ENCODE results near the gene GTF2H2C. TPM values are rescaled to one million over a fixed set of nuclear protein-coding genes. Genes with fewer than 3 reads are reported as not detected.

Gene GTF2H2C
- total and polyA plus RNA-seq, 8 donors = 9.4 to 15.6 (median 13.3) TPM

- peak in 2 of 6 donors; percentile 26 to 35 for DNase-seq
Measured at GRCh38 chr5:69517763-69518212, 42.2 kb upstream of the GTF2H2C start.

GRCh38 chr5:69519285-69519684, 40.7 kb upstream of the GTF2H2C start:
- ATAC-seq = peak; percentile 39 to 58 (median 48)
- peak overlapping the region; percentile 7 to 94 (median 50) for H3K27ac ChIP-seq
- H3K4me1 ChIP-seq = peaks cover 36 to 51% (median 42%) of the 10 kb centered on the region in 3 donors
- DNase-seq = no peak
- intact Hi-C loops (cut with DNase I) = no loop called here
- H3K36me3 ChIP-seq = no peaks in the 10 kb centered on the region
- 29 to 33% methylated on average over 2 of the region's 2 CpGs for WGBS, 2 donors
- FAIRE-seq = no peak
- no peak overlapping the region for H3K4me3 ChIP-seq
- H3K9me3 ChIP-seq = no peaks in the 10 kb centered on the region
- no peak for TF ChIP-seq CTCF (IDR thresholded peaks at IDR 0.05)
- H3K27me3 ChIP-seq = no peaks in the 10 kb centered on the region

More at GRCh38 chr5:69517763-69518212, 42.2 kb upstream of the GTF2H2C start:
- Histone ChIP-seq H3K4me1 (peaks cover 50 to 66% (median 57%) of the 10 kb centered on the region in 3 donors), H3K36me3 (no peaks in the 10 kb centered on the region), H3K9me3 (no peaks in the 10 kb centered on the region), H3K4me3 (no peak overlapping the region), H3K27ac (peak overlapping the region; percentile 24 to 94 (median 76)), H3K27me3 (no peaks in the 10 kb centered on the region)
- ATAC-seq (peak; percentile 76 to 83 (median 81)), FAIRE-seq (peak; percentile 75)
- TF ChIP-seq CTCF (IDR thresholded peaks at IDR 0.05) = no peak
- WGBS, 2 donors = 5 to 8% methylated on average over 4 of the region's 4 CpGs
- intact Hi-C loops (cut with DNase I) = no loop called here

GRCh38 chr5:69522035-69522434, 38.0 kb upstream of the GTF2H2C start:
- intact Hi-C loops (cut with DNase I) = no loop called here
- H3K27me3 ChIP-seq = no peaks in the 10 kb centered on the region
- no peak for ATAC-seq
- no peak overlapping the region for H3K4me3 ChIP-seq
- 79 to 80% methylated on average over 3 of the region's 3 CpGs for WGBS, 2 donors
- H3K9me3 ChIP-seq = no peaks in the 10 kb centered on the region
- no peak for FAIRE-seq
- no peaks in the 10 kb centered on the region for H3K36me3 ChIP-seq
- DNase-seq = no peak
- no peak overlapping the region for H3K27ac ChIP-seq
- no peak for TF ChIP-seq CTCF (IDR thresholded peaks at IDR 0.05)
- H3K4me1 ChIP-seq = peaks cover 35 to 44% (median 37%) of the 10 kb centered on the region in 3 donors

- intact Hi-C loops (cut with DNase I) = no loop called here
- no peak for TF ChIP-seq CTCF (IDR thresholded peaks at IDR 0.05)
- no peaks in the 10 kb centered on the region for H3K36me3 ChIP-seq
- peaks cover 15 to 25% (median 24%) of the 10 kb centered on the region in 3 donors for H3K4me1 ChIP-seq
- DNase-seq = no peak
- H3K27ac ChIP-seq = no peak overlapping the region
- no peak for ATAC-seq
- no peaks in the 10 kb centered on the region for H3K27me3 ChIP-seq
- 73 to 78% methylated on average over 2 of the region's 2 CpGs for WGBS, 2 donors
- H3K4me3 ChIP-seq = no peak overlapping the region
- no peaks in the 10 kb centered on the region for H3K9me3 ChIP-seq
- FAIRE-seq = no peak
Measured at GRCh38 chr5:69525490-69525889, 34.5 kb upstream of the GTF2H2C start.

GRCh38 chr5:69526660-69527059, 33.3 kb upstream of the GTF2H2C start:
- no peak for FAIRE-seq
- no peak for TF ChIP-seq CTCF (IDR thresholded peaks at IDR 0.05)
- peak overlapping the region in 2 of 4 donors; percentile 14 to 50 for H3K27ac ChIP-seq

More at GRCh38 chr5:69526660-69527059, 33.3 kb upstream of the GTF2H2C start:
- intact Hi-C loops (cut with DNase I) = no loop called here
- Histone ChIP-seq H3K4me3 (no peak overlapping the region), H3K36me3 (no peaks in the 10 kb centered on the region), H3K9me3 (no peaks in the 10 kb centered on the region), H3K4me1 (peaks cover 10 to 26% (median 22%) of the 10 kb centered on the region in 3 donors), H3K27me3 (no peaks in the 10 kb centered on the region)
- ATAC-seq (no peak), DNase-seq (no peak)
- 96 to 97% methylated on average over 9 of the region's 9 CpGs for WGBS, 2 donors
